ENCODE results near the gene PLXNA2.

- TF ChIP-seq HMGXB4 (CRISPR knock-in tag; IDR thresholded peaks at IDR 0.05; ENCODE audit: borderline replicate concordance): no peak
- no peak for TF ChIP-seq REST (IDR thresholded peaks at IDR 0.05)
- TF ChIP-seq, protein P1, sequence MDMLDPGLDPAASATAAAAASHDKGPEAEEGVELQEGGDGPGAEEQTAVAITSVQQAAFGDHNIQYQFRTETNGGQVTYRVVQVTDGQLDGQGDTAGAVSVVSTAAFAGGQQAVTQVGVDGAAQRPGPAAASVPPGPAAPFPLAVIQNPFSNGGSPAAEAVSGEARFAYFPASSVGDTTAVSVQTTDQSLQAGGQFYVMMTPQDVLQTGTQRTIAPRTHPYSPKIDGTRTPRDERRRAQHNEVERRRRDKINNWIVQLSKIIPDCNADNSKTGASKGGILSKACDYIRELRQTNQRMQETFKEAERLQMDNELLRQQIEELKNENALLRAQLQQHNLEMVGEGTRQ (IDR thresholded peaks at IDR 0.05): no peak
Observed at GRCh38 chr1:208030288-208031091, 213.7 kb downstream of the PLXNA2 start.
